Right kidney (tissue), 1 donor: ENCODE data around the gene SLC46A2.

Source experiments
- DNase-seq: peaks from one replicate; pipeline ENCODE4 v3.0.0-alpha.2; 2016

Gene SLC46A2

GRCh38 chr9:112885324-112885723, 5.4 kb downstream of the SLC46A2 start:
- DNase-seq, result no peak

DNA sequence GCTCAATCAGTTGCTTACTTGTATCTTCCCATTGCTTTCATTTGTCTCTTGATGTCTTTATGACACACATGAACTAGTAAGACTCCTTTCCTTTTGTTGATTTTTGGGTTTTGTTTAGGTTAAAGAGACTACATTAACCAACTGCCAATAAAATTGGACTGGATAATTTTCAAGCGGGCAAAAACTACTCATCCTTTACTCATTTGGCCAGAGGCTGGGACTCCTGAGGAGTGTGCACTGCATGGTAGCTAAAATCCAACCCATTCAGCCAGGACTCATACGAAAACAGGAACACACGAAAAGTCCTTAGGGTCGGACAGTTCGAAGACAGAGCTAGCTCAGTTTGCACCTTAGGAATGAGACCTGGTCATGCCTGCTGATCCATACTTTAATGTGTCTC, 6.0 kb downstream of the SLC46A2 start:
- DNase-seq, result no peak

GRCh38 chr9:112884101-112884500, 6.6 kb downstream of the SLC46A2 start:
- DNase-seq, result no peak

DNA sequence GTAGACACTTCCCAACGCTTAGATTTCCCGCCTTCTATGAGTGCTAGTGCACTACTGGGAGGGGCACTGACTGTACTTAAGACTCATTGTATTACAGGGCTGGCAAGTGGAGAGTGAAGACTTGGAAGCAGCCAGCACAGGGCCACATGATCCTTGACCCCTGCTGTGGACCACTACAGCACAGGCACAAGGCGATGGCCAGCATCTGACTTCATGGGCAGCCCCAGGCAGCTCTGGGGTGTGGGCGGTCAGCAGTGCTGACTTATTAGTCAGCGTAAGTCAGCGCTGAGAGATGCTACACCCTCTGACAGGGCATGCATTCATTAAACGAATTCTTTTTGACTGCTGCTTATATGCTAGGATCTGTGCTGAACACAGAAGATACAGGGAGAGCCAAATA, 9.3 kb downstream of the SLC46A2 start:
- no peak for DNase-seq

GRCh38 chr9:112880650-112881049, 10.0 kb downstream of the SLC46A2 start:
- DNase-seq, result no peak

DNA sequence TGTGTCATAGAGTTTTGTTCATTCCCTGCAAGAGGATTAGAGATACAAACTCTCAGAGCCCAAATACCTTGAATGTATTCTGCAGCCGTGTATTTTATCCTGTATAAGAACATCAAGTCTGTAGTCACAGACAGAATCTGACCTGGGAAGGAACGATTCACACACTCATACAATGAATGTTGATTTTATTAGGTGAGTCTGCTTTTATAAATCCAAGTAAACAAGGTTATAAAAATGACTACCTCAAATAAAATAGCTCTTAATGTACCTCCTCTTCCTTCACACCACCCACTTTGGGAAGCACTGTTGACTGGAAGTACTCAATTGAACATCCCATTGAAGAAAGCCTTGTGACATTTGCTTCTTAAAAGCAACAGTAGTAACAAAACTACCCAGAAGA, 11.9 kb downstream of the SLC46A2 start:
- DNase-seq, result no peak

DNA sequence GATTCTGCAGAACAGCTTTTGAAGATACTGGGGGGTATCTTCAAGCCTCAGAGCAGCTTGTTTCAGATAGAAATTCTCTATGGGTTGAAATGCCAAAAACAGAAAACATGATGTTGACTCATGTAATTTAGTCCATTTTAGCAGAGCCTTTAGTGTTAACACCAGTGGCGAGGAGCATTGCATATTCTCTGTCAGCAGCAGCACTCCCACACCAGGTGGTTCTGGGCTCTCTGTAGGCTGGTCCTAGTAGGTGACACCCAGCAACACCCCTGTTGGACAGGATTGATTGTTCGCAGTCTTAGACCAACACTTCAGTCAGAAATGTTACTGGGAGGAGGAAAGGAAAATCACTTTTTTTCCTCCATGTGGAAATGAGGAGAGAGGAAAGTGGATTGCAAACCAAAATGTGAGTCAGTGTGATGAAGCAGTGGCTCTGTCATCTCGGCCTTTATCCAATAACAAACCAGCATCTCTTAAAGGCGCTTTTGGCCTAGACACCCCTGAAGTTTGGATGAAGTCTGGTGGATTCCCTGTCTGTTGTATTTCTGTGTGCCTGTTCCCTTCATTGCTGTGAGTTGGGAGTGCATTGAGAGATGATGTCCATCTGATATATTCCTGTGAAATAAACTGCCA, 16.8 kb downstream of the SLC46A2 start:
- DNase-seq, result no peak

DNA sequence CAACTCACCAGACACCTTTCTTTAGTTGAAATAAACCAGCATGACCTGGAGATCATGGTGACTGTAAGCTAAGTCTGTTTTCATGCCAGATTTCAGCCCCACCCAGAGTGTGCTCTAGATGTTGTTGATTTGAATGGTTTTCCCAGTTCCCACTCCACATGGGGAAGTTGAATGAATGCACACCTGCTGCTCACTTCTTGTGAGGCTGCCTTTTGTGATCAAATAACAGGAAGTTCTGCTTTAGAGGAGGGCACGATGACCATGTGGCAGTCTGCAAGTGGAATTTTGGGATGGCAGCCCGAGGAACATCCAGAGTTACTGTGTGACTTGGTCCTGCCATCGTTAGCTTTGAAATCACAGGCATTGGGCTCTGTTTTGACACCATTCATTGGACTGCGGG, 18.7 kb downstream of the SLC46A2 start:
- no peak for DNase-seq

DNA sequence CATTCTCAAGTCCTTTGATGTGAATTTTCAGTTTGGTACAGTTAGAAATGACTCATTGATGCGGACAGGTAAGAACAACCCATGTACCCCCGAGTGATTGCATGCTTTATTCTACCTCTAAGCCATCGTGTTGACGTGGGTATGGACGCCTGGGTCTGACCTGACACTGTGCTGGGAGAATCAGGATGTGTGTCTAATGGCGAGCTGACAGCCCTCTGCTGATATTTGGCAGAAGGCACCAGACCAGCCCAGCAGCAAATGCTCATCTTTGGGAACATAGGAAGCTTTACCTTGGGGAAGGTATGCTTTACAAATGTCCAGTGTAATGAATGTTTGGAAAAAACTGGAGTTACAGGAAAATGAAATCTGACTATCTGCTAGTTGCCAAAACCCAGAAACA, 20.1 kb downstream of the SLC46A2 start:
- DNase-seq, result no peak

- no peak for DNase-seq
Measured at GRCh38 chr9:112869917-112870316, 20.8 kb downstream of the SLC46A2 start.

DNA sequence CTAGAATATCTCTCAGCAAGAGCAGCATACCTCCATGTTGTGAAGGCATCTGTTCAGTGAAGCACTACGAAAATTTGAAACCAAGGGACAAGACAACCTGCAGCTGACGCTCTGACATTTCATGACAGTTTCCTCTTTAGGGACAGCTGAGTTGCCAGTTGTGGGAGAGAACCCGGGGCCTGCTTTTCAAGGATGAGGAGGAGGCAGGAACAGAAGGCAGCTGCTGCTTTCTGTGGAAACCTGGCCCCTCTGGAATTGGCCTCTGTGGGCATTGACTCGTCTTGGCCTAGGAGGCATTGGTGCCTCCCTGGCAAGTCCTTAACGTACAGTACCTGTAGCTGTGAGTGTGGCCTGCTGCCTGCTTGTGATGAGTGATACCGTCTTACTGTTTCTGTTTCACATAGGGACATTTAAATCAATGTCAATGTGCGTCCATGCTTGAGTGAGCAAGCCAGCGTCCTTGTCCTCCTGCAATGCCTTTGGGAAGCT, 21.6 kb downstream of the SLC46A2 start:
- DNase-seq, result peak; percentile 39

GRCh38 chr9:112868461-112868860, 22.2 kb downstream of the SLC46A2 start:
- DNase-seq, result no peak

- no peak for DNase-seq
Measured at GRCh38 chr9:112867275-112867991, 23.2 kb downstream of the SLC46A2 start.

DNA sequence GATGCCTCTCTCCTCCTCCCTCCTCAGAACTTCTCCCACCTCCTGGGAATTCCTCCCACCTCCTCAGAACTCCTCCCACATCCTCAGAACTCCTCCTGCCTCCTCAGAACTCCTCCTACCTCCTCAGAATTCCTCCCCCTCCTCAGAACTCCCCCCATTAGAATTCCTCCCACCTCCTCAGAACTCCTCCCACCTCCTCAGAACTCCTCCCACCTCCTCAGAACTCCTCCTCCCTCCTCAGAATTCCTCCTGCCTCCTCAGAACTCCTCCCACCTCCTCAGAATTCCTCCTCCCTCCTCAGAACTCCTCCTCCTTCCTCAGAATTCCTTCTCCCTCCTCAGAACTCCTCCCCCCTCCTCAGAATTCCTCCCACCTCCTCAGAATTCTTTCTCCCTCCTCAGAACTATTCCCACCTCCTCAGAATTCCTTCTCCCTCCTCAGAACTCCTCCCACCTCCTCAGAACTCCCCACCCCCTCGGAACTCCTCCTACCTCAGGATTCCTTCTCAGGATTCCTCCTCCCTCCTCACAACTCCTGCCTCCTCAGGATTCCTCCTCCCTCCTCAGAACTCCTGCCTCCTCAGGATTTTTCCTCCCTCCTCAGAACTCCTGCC, 23.9 kb downstream of the SLC46A2 start:
- DNase-seq, result no peak

DNA sequence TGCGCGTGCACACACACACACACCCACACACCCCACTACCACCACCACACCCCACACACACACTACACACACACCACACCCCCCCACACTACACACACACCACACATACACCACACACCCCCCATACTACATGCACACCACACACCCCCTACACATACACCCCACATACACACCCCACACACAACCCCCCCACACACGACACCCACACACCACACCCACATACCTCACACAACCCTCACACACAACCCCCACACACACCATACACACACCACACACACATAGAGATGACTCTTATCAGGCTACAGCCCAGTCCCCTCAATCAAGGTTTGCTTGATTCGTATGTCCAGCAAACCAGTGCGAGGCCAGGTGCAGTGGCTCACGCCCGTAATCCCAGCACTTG, 25.7 kb downstream of the SLC46A2 start:
- DNase-seq, result no peak

- no peak for DNase-seq
Measured at GRCh38 chr9:112864403-112864802, 26.3 kb downstream of the SLC46A2 start.

DNA sequence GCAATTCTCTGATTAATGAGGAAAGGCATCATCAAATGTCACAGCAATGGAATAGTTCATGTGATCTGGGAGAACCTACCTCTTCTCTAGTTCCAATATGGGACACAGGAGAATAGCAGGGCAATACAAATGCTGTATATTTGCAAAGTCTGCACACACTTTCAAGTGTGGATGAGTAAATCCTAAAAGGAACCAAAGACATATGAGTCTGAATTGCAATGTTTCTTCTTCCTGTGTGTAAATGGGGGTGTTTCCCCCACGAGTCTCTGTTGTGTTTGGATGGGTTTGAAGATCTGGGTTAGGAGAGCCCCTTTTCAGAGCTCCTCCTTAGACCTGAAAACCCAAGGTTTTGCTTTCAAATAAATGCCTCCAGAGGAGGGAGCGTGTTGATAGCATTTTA, 26.9 kb downstream of the SLC46A2 start:
- DNase-seq, result no peak

DNA sequence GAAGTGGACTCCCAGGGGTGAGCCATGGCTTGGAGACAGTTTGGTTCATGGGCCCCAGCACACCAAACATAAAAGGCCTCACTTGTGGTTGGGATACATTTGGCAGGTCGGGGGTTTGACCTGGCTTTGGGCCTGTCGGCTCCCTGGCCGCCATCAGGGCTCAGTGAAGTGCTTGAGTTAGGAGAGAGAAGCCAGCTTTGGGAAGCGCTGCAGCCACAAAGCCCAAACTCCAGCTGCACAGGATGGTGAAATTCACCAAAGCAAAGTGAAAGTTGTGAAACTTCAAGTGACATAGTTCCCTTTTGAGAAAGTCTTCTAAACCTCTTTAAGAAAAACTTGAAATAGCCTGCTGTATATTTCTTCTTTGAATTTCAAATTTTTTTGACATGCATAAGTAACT, 27.5 kb downstream of the SLC46A2 start:
- DNase-seq, result no peak

- no peak for DNase-seq
Measured at GRCh38 chr9:112861638-112862555, 28.8 kb downstream of the SLC46A2 start.

DNA sequence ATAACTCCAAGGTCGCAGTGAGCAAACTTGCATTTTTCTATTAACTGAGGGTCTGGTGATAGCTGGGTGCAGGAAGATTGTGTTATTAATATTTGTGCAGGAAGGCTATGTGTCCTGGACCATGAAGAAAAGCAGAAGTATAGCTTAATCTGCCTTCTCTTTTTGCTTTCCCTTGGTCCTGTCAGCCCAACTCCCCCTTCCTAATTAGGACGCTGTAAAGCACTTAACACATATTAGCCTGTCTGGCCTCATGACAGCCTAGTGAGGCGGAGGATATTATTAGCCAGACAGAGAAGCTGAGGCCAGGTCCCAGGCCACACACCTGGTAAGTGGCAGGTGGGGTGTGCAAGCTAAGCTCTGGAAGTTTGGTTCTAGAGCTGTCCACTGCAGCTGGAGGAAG, 29.5 kb downstream of the SLC46A2 start:
- DNase-seq, result no peak

DNA sequence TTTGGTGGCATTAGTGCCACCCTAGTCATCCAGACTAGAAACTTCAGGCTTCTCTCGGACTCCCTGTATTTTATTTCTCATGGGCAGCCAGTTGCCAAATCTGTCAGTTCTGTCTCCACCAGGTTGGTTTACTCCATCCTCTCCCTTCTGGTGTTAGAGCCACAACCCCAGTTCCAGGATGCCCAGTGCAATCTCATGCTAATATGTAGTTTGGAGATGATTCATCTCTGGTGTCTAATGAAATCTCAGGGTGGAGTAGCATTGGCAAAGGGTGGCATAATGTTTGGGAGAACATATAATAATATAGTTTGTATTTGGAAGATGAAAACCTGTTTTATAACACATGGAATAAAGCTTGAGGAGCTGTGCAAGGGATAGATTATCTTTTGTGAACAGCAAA, 30.2 kb downstream of the SLC46A2 start:
- no peak for DNase-seq

- DNase-seq, result no peak
Measured at GRCh38 chr9:112858625-112859147, 32.0 kb downstream of the SLC46A2 start.
